Measurements from ENCODE around the gene EFNA5. TPM values are rescaled to one million over a fixed set of nuclear protein-coding genes. Genes with fewer than 3 reads are reported as not detected.

The EFNA5 gene
- total and polyA plus RNA-seq, 2 experiments from 2014 or later: 7.5 to 10.1 TPM

GRCh38 chr5:107542831-107543231 is 127.9 kb downstream of the EFNA5 start (continued):
- TF ChIP-seq, protein P1, sequence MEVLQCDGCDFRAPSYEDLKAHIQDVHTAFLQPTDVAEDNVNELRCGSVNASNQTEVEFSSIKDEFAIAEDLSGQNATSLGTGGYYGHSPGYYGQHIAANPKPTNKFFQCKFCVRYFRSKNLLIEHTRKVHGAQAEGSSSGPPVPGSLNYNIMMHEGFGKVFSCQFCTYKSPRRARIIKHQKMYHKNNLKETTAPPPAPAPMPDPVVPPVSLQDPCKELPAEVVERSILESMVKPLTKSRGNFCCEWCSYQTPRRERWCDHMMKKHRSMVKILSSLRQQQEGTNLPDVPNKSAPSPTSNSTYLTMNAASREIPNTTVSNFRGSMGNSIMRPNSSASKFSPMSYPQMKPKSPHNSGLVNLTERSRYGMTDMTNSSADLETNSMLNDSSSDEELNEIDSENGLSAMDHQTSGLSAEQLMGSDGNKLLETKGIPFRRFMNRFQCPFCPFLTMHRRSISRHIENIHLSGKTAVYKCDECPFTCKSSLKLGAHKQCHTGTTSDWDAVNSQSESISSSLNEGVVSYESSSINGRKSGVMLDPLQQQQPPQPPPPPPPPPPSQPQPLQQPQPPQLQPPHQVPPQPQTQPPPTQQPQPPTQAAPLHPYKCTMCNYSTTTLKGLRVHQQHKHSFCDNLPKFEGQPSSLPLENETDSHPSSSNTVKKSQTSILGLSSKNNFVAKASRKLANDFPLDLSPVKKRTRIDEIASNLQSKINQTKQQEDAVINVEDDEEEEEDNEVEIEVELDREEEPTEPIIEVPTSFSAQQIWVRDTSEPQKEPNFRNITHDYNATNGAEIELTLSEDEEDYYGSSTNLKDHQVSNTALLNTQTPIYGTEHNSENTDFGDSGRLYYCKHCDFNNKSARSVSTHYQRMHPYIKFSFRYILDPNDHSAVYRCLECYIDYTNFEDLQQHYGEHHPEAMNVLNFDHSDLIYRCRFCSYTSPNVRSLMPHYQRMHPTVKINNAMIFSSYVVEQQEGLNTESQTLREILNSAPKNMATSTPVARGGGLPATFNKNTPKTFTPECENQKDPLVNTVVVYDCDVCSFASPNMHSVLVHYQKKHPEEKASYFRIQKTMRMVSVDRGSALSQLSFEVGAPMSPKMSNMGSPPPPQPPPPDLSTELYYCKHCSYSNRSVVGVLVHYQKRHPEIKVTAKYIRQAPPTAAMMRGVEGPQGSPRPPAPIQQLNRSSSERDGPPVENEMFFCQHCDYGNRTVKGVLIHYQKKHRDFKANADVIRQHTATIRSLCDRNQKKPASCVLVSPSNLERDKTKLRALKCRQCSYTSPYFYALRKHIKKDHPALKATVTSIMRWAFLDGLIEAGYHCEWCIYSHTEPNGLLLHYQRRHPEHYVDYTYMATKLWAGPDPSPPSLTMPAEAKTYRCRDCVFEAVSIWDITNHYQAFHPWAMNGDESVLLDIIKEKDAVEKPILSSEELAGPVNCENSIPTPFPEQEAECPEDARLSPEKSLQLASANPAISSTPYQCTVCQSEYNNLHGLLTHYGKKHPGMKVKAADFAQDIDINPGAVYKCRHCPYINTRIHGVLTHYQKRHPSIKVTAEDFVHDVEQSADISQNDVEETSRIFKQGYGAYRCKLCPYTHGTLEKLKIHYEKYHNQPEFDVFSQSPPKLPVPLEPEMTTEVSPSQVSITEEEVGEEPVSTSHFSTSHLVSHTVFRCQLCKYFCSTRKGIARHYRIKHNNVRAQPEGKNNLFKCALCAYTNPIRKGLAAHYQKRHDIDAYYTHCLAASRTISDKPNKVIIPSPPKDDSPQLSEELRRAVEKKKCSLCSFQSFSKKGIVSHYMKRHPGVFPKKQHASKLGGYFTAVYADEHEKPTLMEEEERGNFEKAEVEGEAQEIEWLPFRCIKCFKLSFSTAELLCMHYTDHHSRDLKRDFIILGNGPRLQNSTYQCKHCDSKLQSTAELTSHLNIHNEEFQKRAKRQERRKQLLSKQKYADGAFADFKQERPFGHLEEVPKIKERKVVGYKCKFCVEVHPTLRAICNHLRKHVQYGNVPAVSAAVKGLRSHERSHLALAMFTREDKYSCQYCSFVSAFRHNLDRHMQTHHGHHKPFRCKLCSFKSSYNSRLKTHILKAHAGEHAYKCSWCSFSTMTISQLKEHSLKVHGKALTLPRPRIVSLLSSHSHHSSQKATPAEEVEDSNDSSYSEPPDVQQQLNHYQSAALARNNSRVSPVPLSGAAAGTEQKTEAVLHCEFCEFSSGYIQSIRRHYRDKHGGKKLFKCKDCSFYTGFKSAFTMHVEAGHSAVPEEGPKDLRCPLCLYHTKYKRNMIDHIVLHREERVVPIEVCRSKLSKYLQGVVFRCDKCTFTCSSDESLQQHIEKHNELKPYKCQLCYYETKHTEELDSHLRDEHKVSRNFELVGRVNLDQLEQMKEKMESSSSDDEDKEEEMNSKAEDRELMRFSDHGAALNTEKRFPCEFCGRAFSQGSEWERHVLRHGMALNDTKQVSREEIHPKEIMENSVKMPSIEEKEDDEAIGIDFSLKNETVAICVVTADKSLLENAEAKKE (CRISPR knock-in tag; IDR thresholded peaks at IDR 0.05): no peak
- TF ChIP-seq JUNB (IDR thresholded peaks at IDR 0.05; ENCODE audit: unreplicated experiment): no peak

DNA sequence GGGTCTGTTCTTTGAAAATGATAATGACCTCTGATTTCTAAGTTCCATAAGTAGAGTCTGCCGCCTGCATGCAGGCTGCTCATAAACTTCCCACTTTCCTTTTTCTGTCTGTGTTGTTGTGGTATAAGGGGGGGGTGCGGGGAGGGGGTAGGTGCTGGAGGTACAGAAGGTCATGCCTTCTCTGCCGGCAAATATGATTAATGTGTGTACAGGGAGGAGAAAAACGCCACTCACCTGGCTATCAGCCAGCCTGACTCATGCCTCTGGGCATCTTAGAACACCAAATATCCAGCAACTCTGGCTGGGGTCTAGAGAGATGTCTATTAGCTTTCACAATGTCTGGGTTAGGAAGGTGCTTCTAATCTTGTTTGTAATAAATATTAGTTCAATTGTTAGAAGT is 128.3 kb downstream of the EFNA5 start:
- no peaks in the 10 kb centered on the region for H3F3A ChIP-seq (replicated peaks; ENCODE audit: low read depth)
- no peaks in the 10 kb centered on the region for H4K20me1 ChIP-seq (replicated peaks; ENCODE audit: insufficient read depth)
- H3K79me2 ChIP-seq (replicated peaks; ENCODE audit: insufficient read depth): no peaks in the 10 kb centered on the region
- Mint-ChIP-seq H3K4me3 (no peak overlapping the region), H3K9me3 (no peaks in the 10 kb centered on the region), H3K27ac (peak overlapping the region; percentile 34; the same call in 1 of the 2 replicates), H3K27me3 (ENCODE audit: insufficient read depth, low read depth, poor library complexity) (no peaks in the 10 kb centered on the region), H3K4me1 (peaks cover 50% of the 10 kb centered on the region), H3K36me3 (ENCODE audit: low read depth) (no peaks in the 10 kb centered on the region)
- DNase-seq (ENCODE audit: low spot score) (no peak), ATAC-seq (no peak)
- no peak overlapping the region for H3K4me3 ChIP-seq
- no peaks in the 10 kb centered on the region for H3K27me3 ChIP-seq (ENCODE audit: insufficient read depth)
- H3K9me2 ChIP-seq (ENCODE audit: insufficient read depth): no peaks in the 10 kb centered on the region
- no peaks in the 10 kb centered on the region for H3K36me3 ChIP-seq (ENCODE audit: insufficient read depth)
- H3K27ac ChIP-seq (ENCODE audit: low read depth): no peak overlapping the region
- peaks cover 21% of the 10 kb centered on the region for H3K4me1 ChIP-seq (ENCODE audit: insufficient read depth)
- H2AFZ ChIP-seq: no peak overlapping the region
- H3K4me2 ChIP-seq: no peak overlapping the region
- TF ChIP-seq, protein P2, sequence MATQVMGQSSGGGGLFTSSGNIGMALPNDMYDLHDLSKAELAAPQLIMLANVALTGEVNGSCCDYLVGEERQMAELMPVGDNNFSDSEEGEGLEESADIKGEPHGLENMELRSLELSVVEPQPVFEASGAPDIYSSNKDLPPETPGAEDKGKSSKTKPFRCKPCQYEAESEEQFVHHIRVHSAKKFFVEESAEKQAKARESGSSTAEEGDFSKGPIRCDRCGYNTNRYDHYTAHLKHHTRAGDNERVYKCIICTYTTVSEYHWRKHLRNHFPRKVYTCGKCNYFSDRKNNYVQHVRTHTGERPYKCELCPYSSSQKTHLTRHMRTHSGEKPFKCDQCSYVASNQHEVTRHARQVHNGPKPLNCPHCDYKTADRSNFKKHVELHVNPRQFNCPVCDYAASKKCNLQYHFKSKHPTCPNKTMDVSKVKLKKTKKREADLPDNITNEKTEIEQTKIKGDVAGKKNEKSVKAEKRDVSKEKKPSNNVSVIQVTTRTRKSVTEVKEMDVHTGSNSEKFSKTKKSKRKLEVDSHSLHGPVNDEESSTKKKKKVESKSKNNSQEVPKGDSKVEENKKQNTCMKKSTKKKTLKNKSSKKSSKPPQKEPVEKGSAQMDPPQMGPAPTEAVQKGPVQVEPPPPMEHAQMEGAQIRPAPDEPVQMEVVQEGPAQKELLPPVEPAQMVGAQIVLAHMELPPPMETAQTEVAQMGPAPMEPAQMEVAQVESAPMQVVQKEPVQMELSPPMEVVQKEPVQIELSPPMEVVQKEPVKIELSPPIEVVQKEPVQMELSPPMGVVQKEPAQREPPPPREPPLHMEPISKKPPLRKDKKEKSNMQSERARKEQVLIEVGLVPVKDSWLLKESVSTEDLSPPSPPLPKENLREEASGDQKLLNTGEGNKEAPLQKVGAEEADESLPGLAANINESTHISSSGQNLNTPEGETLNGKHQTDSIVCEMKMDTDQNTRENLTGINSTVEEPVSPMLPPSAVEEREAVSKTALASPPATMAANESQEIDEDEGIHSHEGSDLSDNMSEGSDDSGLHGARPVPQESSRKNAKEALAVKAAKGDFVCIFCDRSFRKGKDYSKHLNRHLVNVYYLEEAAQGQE (IDR thresholded peaks at IDR 0.05; ENCODE audit: unreplicated experiment): no peak
- TF ChIP-seq POLR2AphosphoS5 (IDR thresholded peaks at IDR 0.05; ENCODE audit: low read depth) (no peak), NANOG (IDR thresholded peaks at IDR 0.05; ENCODE audit: borderline replicate concordance) (no peak), STAT1 (IDR thresholded peaks at IDR 0.05; ENCODE audit: unreplicated experiment) (no peak), JUNB (IDR thresholded peaks at IDR 0.05; ENCODE audit: unreplicated experiment) (no peak), EZH2phosphoT487 (IDR thresholded peaks at IDR 0.05; ENCODE audit: unreplicated experiment) (no peak), CREB1 (CRISPR knock-in tag; IDR thresholded peaks at IDR 0.05; ENCODE audit: low read depth) (no peak)
